ENCODE measurements around the gene THAP4.
"Not testable (repeated sequence)": the region's sequence is repeated elsewhere in the genome, so short reads cannot be mapped to it uniquely, and the experiment has no call there.

THAP4 gene

GRCh38 chr2:241665731-241666440, 28.9 kb upstream of the THAP4 start:
- DNase-seq, result no peak

DNA sequence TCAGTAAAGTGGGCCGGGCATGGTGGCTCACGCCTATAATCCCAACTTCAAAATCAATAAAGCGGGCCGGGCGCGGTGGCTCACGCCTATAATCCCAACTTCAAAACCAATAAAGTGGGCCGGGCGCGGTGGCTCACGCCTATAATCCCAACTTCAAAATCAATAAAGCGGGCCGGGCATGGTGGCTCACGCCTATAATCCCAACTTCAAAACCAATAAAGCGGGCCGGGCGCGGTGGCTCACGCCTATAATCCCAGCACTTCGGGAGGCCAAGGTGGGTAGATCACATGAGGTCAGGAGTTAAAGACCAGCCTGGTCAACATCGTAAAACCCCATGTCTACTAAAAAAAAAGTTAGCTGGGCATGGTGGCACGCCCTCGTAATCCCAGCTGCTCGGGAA, 25.8 kb upstream of the THAP4 start:
- not testable (repeated sequence) for DNase-seq

GRCh38 chr2:241660593-241661213, 23.7 kb upstream of the THAP4 start:
- no peak for DNase-seq

- DNase-seq, result no peak
Observed at GRCh38 chr2:241659150-241659739, 22.3 kb upstream of the THAP4 start.

GRCh38 chr2:241658296-241658695, 21.3 kb upstream of the THAP4 start:
- no peak for DNase-seq

GRCh38 chr2:241657786-241658254, 20.9 kb upstream of the THAP4 start:
- no peak for DNase-seq

DNA sequence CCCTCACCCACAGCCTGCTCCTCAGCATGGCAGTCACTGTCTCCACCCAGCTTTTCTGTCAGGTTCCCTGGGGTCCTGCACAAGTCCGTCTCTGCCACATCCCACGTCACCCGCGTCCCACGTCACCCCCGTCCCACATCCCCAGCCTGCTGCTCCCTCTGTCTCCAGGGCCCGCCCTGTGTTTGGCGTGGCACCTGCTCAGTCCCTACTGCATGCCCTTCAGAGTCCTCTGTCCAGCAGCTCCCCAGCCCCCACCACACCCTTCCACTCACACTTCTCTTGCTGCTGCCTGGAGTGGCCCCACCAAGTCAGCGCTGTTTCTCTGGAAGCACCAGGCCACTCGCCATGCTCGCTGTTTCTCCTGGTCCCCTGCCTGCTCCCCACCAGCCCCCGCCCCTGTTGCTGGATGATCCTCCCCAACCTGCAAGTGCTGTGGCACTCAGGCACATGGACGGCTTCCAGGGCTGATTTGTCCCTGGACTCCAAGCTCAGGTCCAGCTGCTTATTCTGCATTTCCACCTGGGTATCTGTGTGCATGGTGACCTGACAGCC, 19.3 kb upstream of the THAP4 start:
- no peak for DNase-seq

- no peak for DNase-seq
Observed at GRCh38 chr2:241655516-241656189, 18.7 kb upstream of the THAP4 start.

GRCh38 chr2:241654551-241654950, 17.6 kb upstream of the THAP4 start:
- no peak for DNase-seq

DNA sequence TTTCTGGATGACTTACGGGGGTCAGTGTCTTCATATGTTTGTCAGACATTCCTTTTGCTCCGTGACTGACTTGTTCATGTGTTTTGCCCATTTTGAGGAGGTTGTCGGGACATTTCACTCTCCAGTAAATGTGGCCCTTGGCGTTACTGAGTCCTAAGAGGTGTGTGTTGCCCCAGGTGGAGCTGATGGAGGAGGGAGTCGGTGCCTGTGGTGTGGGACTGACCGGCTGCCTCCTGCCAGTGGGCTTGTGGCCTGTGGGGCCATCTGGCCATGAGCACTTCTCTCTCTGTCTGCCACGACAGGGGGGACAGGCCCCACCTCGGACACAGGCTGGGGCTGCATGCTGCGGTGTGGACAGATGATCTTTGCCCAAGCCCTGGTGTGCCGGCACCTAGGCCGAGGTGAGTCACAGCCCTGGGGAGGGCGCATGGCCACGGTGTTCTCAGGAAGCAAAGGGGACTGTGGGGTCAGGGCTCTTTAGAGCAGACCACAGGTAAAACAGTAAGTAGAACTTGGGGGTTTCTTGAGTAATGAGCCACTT, 16.3 kb upstream of the THAP4 start:
- no peak for DNase-seq

GRCh38 chr2:241652722-241653121, 15.8 kb upstream of the THAP4 start:
- DNase-seq, result no peak

DNA sequence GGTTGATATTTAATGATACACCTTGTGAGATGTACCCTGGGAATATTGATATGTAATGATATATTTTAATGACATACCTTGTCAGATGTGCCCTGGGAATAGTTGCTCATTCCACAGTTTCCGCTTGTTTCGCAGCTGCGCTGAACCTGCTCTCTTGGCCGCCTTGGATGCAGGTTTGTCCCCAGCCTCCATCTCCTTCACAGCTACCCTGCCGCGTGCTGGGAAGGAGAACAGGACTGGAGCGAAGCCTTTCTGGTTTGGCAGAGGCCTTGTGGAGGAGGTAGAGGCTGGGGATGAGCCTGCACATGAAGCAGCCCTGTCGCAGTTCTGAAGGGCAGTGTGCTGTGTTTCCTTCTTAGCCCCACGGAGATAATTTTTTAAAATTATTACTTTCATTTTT, 15.2 kb upstream of the THAP4 start:
- no peak for DNase-seq

- no peak for DNase-seq
Observed at GRCh38 chr2:241649927-241650326, 13.0 kb upstream of the THAP4 start.

GRCh38 chr2:241649404-241649803, 12.4 kb upstream of the THAP4 start:
- DNase-seq, result no peak

DNA sequence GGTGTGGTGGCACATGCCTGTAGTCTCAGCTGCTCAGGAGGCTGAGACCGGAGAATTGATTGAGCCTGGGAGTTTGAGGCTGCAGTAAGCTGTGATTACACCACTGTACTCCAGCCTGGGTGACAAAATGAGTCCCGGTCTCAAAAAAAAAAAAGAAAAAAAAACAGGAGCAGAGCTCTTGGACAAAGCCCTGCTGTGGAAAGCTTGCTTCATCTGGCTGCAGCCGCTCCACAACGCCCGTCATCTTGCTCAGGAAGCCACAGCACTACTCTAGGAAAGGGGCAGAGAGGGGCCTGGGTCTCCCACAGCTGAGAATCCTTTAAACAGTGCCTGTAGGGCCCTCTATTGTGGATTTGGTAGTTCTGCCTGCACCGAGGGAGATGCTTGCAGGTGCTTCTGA, 11.5 kb upstream of the THAP4 start:
- no peak for DNase-seq

GRCh38 chr2:241645915-241646645, 9.1 kb upstream of the THAP4 start:
- no peak for DNase-seq

- no peak for DNase-seq
Observed at GRCh38 chr2:241645056-241645914, 8.3 kb upstream of the THAP4 start.

- DNase-seq, result no peak
Observed at GRCh38 chr2:241641631-241642030, 4.7 kb upstream of the THAP4 start.

- no peak for DNase-seq
Observed at GRCh38 chr2:241640165-241640795, 3.3 kb upstream of the THAP4 start.

DNA sequence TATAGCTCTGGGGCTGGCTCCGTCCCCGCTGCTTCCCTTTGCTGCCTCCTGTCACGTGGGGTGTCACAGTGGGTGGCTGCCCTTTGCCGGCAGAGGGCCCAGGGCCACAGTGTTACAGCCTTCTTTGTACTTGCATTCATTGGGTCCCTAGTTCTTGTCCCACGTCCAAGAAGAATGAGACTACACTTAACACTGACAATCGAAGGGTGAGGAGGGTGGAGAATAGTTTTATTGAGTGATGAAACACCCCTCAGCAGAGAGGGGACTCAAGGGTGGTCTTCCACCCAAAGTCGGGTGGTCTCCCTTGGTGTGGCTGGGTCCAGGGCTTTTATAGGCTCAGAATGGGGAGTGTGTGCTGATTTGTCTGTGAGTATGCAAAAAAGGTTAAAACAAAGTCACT, 2.4 kb upstream of the THAP4 start:
- no peak for DNase-seq

DNA sequence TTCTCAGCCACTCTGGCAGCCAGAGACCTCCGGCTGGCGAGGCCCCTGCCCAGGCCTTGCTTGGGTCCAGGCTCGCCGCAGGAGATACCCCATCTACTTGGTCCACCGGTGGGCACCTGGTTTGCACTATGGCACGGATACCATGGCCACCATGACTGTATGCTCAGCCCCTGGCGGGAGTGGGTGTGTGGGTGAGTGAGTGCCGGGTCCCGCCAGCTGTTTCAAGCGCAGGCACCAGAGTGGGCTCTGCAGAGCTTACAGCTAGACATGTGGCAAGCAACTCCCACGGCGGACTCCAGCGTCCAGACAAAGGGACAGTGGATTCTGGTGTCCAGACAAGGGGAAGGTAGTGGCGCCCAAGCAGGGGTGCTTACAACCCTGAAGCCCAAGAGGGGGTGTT, 2.0 kb upstream of the THAP4 start:
- no peak for DNase-seq

Measured in COR-L47 (cell line).